K562 (cell line): ENCODE data around the gene ZNF493. TPM values are rescaled to one million over a fixed set of nuclear protein-coding genes. Genes with fewer than 3 reads are reported as not detected.

Experiments
- ATAC-seq: fragments of 200-7000 bp; cut with Tn5 transposase; 3 replicates; pipeline ENCODE4 v1.9.1; 2020; ENCODE audit warnings: moderate library complexity
- BruUV-seq: library from RNA; stranded (reverse); fragments of 400-500 nt; replicated peaks from 2 replicates; lab custom pipeline; 2021; lab: Mats Ljungman, UMichigan
- CTCF ChIA-PET: fragments of 300-600 bp; formaldehyde crosslinking; extraction: SDS; loops from one replicate; lab custom pipeline; 2021; ENCODE audit warnings: low intra/inter-chr PET ratio; lab: Yijun Ruan, JAX
- POLR2A ChIA-PET: fragments of 300-600, 350-650 bp; sonication (Branson Sonifier 250); formaldehyde crosslinking; extraction: SDS; loops from one replicate; lab custom pipeline; 2021; ENCODE audit warnings: antibody characterized with exemption, inconsistent platforms; lab: Yijun Ruan, JAX
- DNase-seq, 4 experiments: peaks; one replicate each; pipeline versions ENCODE4 v3.0.0 to v3.0.0-alpha.2; 2011 to 2018; ENCODE audit warnings: low spot score in 3 of 4, mixed read lengths in 3 of 4; ENCODE audit errors: extremely low read depth in 1 of 4
- FAIRE-seq: peaks from 2 replicates; lab custom pipeline; 2011; peaks lifted over from hg19 to GRCh38; lab: Jason Lieb, UNC
- H2AFZ ChIP-seq: 2 replicates; pipeline ENCODE4 v1.6.0; 2011; ENCODE audit warnings: low read depth, low read length, control low read depth, inconsistent platforms
- H3K27ac ChIP-seq: fragments of 200-600 bp; 3 replicates; pipeline ENCODE4 v1.8.0; 2011; ENCODE audit warnings: low read depth, mild to moderate bottlenecking, control low read depth, inconsistent platforms, low read length, moderate library complexity, mixed read lengths; ENCODE audit errors: extremely low read depth
- H3K27me3 ChIP-seq, 2 experiments: fragments of 300-600 bp in 1 of 2; 2 replicates in 1 of 2; 3 replicates in 1 of 2; pipeline versions ENCODE4 v1.6.0 to v1.8.0; 2011; ENCODE audit warnings: inconsistent platforms in 2 of 2, low read length in 2 of 2, mild to moderate bottlenecking in 1 of 2, mixed read lengths in 1 of 2, moderate library complexity in 1 of 2; ENCODE audit not compliant: control insufficient read depth in 2 of 2, insufficient read depth in 2 of 2
- H3K36me3 ChIP-seq: fragments of 300-600 bp; 3 replicates; pipeline ENCODE4 v1.8.0; 2011; ENCODE audit warnings: mild to moderate bottlenecking, low read length, inconsistent platforms; ENCODE audit not compliant: control insufficient read depth, insufficient read depth
- H3K4me1 ChIP-seq, 2 experiments: fragments of 200-600 bp in 1 of 2; replicated peaks in 1 of 2; 2 replicates in 1 of 2; 3 replicates in 1 of 2; pipeline versions ENCODE4 v1.5.1 to v1.8.0; 2011; ENCODE audit warnings: inconsistent platforms in 2 of 2, low read length in 2 of 2, mild to moderate bottlenecking in 1 of 2, mixed read lengths in 1 of 2, moderate library complexity in 1 of 2; ENCODE audit not compliant: control insufficient read depth in 2 of 2, insufficient read depth in 2 of 2
- H3K4me2 ChIP-seq: 2 replicates; pipeline ENCODE4 v1.6.1; 2011; ENCODE audit warnings: low read length, control low read depth, inconsistent platforms, mixed read lengths; ENCODE audit not compliant: insufficient read depth
- H3K4me3 ChIP-seq: fragments of 200-600 bp; sonication (generic), shearing (Covaris generic); 2 replicates; pipeline ENCODE4 v1.5.1; 2016; ENCODE audit warnings: control low read depth, inconsistent platforms
- H3K79me2 ChIP-seq: fragments of 200-600 bp; 3 replicates; pipeline ENCODE4 v1.8.0; 2011; ENCODE audit warnings: low read length, inconsistent platforms; ENCODE audit not compliant: control insufficient read depth, insufficient read depth
- H3K9ac ChIP-seq, 2 experiments: 2 replicates each; pipeline versions ENCODE4 v1.6.0 to v1.6.1; 2011; ENCODE audit warnings: low read depth in 2 of 2, low read length in 2 of 2, control low read depth in 1 of 2, inconsistent platforms in 1 of 2, mild to moderate bottlenecking in 1 of 2, mixed read lengths in 1 of 2; ENCODE audit not compliant: insufficient read depth in 1 of 2
- H3K9me1 ChIP-seq: one replicate; pipeline ENCODE4 v1.6.0; 2011; ENCODE audit warnings: inconsistent platforms, mild to moderate bottlenecking, low read length, moderate library complexity; ENCODE audit not compliant: control insufficient read depth, insufficient read depth
- H3K9me3 ChIP-seq: replicated peaks from 2 replicates; pipeline ENCODE4 v1.5.1; 2011; ENCODE audit warnings: low read depth, low read length, inconsistent platforms; ENCODE audit not compliant: control insufficient read depth, insufficient read depth
- H4K20me1 ChIP-seq: replicated peaks from 2 replicates; pipeline ENCODE4 v1.6.1; 2011; ENCODE audit warnings: low read length, inconsistent platforms, mixed read lengths; ENCODE audit not compliant: control insufficient read depth, insufficient read depth
- CEBPB ChIP-seq: fragments of 450-650 bp; IDR thresholded peaks from 2 replicates; pipeline ENCODE4 v1.6.1; 2016; ENCODE audit warnings: missing genetic modification characterization, missing compliant biosample characterization
- ESRRA ChIP-seq: fragments of 450-650 bp; IDR thresholded peaks from 2 replicates; pipeline ENCODE4 v1.6.1; 2014; ENCODE audit warnings: low read depth, mild to moderate bottlenecking, moderate library complexity, borderline replicate concordance
- GATA2 ChIP-seq: sonication (generic); formaldehyde crosslinking; IDR thresholded peaks from 2 replicates; pipeline ENCODE4 v1.4.0; 2020; ENCODE audit warnings: mild to moderate bottlenecking, missing genetic modification reagents
- POLR2AphosphoS2 ChIP-seq: IDR thresholded peaks from 2 replicates; pipeline ENCODE4 v1.6.1; 2012; ENCODE audit warnings: low read length, improper control_type of control experiment
- POLR2H ChIP-seq: IDR thresholded peaks from 2 replicates; pipeline ENCODE4 v1.6.1; 2016; ENCODE audit warnings: missing genetic modification characterization, low read depth, mild to moderate bottlenecking, control low read depth, missing compliant biosample characterization, moderate library complexity
- ZNF23 ChIP-seq: fragments of 250-450 bp; sonication (Bioruptor Pico); IDR thresholded peaks from 2 replicates; pipeline ENCODE4 v1.4.0; 2020; ENCODE audit warnings: mild to moderate bottlenecking
- ZNF668 ChIP-seq: fragments of 250-450 bp; sonication (Bioruptor Pico); IDR thresholded peaks from 2 replicates; pipeline ENCODE4 v1.8.0; 2022; ENCODE audit warnings: mild to moderate bottlenecking, inconsistent platforms
- ZNF75A ChIP-seq: fragments of 450-650 bp; formaldehyde crosslinking; IDR thresholded peaks from 2 replicates; pipeline ENCODE4 v1.4.0; 2020; ENCODE audit warnings: mild to moderate bottlenecking
- WGBS: fragments of 100-300 bp; shearing (Covaris generic); methylation state at CpG from one replicate; pipeline ENCODE4 v1.1.6; 2016; ENCODE audit warnings: low coverage, mixed read lengths; ENCODE audit not compliant: insufficient coverage; ENCODE audit errors: missing lambda C conversion rate; 5-methylcytosine and 5-hydroxymethylcytosine counted together
- in situ Hi-C: fragments of 300-500 bp; cut with MboI; formaldehyde crosslinking; loops from 4 replicates; pipeline ENCODE4 v1.15.0; 2018; ENCODE audit warnings: inconsistent platforms, mixed read lengths
- intact Hi-C: fragments of 100-400 bp; cut with micrococcal nuclease; formaldehyde crosslinking; loops from 2 replicates; pipeline ENCODE4 v1.14.2; 2022
- polyA plus RNA-seq, 8 experiments: library from polyadenylated mRNA; depleted of rRNA in 4 of 8; stranded (reverse) in 5 of 8; unstranded in 3 of 8; fragments of >200 nt; fragmentation: Nextera tagmentation in 2 of 8; fragmentation: Illumina TruSeq in 1 of 8; extraction: Ambion mirVana in 2 of 8; extraction: Trizol in 1 of 8; gene quantifications; 2 replicates each; pipeline versions ENCODE4 v1.2.1 to v1.2.3, GENCODE V29; 2011 to 2014; ENCODE audit warnings: inconsistent platforms in 1 of 8, missing spikeins in 1 of 8
- total RNA-seq, 7 experiments: library from RNA; depleted of rRNA in 6 of 7; stranded (reverse); fragments of >200 nt in 6 of 7; fragmentation: Illumina TruSeq in 2 of 7; extraction: Trizol in 2 of 7; gene quantifications; 2 replicates each; pipeline versions ENCODE4 v1.2.1 to v1.2.3, GENCODE V29; 2011 to 2021; ENCODE audit warnings: low replicate concordance in 1 of 7
- TF ChIP-seq, protein P1 (sequence below), 2 experiments: fragments of 450-650 bp in 1 of 2; sonication (generic) in 1 of 2; formaldehyde crosslinking; conservative IDR thresholded peaks; 2 replicates each; pipeline versions ENCODE4 v1.4.0 to v1.8.1; 2020 to 2022; ENCODE audit warnings: mild to moderate bottlenecking in 1 of 2, missing genetic modification reagents in 1 of 2
- TF ChIP-seq, protein P2 (sequence below): IDR thresholded peaks from 2 replicates; pipeline ENCODE4 v1.6.1; 2016; ENCODE audit warnings: missing genetic modification characterization, missing compliant biosample characterization
- TF ChIP-seq, protein P3 (sequence below): fragments of 250-450 bp; sonication (Bioruptor Pico); IDR thresholded peaks from 2 replicates; pipeline ENCODE4 v1.8.0; 2022; ENCODE audit warnings: inconsistent platforms

Gene ZNF493
- total and polyA plus RNA-seq, 9 of the 15 experiments (the other 6 are each of a cell fraction or from before 2014, with no cell fraction given): 5.0 to 18.6 (median 12.2) TPM

DNA sequence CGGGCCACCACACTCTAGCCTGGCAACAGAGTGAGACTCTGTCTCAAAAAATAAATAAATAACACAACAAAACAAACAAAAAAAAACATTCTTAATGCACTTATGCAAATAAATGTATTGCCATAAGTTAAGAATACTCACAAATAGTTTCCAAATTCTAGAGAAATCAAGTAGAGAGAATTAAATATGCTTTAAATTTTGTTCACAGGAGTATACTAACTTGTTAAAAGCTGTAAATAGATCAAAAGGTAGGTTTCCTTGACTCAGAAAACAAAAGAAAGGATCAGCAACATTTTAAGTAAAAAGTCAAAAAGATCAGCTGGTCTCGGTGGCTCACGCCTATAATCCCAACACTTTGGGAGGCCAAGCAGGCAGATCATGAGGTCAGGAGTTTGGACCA is 58.0 kb downstream of the ZNF493 start:
- TF ChIP-seq POLR2H (tag): no peak
- no peak for TF ChIP-seq ZNF75A (CRISPR knock-in tag)
- TF ChIP-seq ESRRA: no peak
- no peak for TF ChIP-seq ZNF668 (CRISPR knock-in tag)
- TF ChIP-seq GATA2 (CRISPR knock-in tag): no peak
- TF ChIP-seq POLR2AphosphoS2: no peak
- TF ChIP-seq, all 486 proteins: peak for 0
- no peaks in the 10 kb centered on the region for H4K20me1 ChIP-seq
- no peak overlapping the region for H3K27ac ChIP-seq
- no peak overlapping the region for H3K9ac ChIP-seq
- H3K4me2 ChIP-seq: no peak overlapping the region
- 69% methylated on average over 3 of the region's 3 CpGs for WGBS
- no peak overlapping the region for H3K4me3 ChIP-seq
- ATAC-seq (no peak), DNase-seq (no peak), FAIRE-seq (no peak)
- peaks cover 22% of the 10 kb centered on the region for H3K79me2 ChIP-seq
- peaks cover 7 to 10% of the 10 kb centered on the region in 2 experiments; a peak in 4 of 5 replicates for H3K4me1 ChIP-seq
- CTCF ChIA-PET: no interaction called here
- no TSS peak for BruUV-seq
- POLR2A ChIA-PET: no interaction called here
- no peaks in the 10 kb centered on the region for H3K9me1 ChIP-seq
- intact Hi-C loops: loop anchor here (5.0 kb wide), 1 partner anchor 157 kb away; no protein-coding TSS in a partner anchor
- in situ Hi-C loops: no loop called here
- peaks cover 25% of the 10 kb centered on the region; the same call in 2 of the 3 replicates for H3K36me3 ChIP-seq
- H2AFZ ChIP-seq: no peak overlapping the region
- no peaks in the 10 kb centered on the region for H3K27me3 ChIP-seq
- H3K9me3 ChIP-seq: peaks cover 17% of the 10 kb centered on the region

DNA sequence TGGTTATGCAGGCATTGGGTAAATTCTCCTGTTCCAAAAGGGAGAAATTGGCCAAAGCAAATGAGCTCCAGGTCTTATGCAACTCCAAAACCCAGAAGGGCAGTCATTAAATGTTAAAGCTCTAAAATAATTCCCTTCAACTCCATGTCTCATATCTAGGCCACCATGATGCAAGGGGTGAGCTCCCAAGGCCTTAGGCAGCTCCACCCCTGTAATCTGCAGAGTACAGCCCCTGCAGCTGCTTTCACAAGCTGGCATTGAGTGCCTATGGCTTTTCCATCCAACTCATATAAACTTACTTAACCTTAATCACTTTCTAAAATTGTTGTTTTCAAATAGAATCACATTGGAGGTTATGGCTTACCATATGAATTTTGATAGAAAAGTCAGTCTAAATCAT is 63.8 kb downstream of the ZNF493 start:
- DNase-seq: peak in 1 of 4 experiments; percentile 54
- POLR2A ChIA-PET: interaction anchor here (0.6 to 1.0 kb wide), 2 partner anchors 262 to 447 kb away, joined by 3 read pairs; no protein-coding TSS in a partner anchor
- peak; percentile 65 for FAIRE-seq
- TF ChIP-seq, protein P1, sequence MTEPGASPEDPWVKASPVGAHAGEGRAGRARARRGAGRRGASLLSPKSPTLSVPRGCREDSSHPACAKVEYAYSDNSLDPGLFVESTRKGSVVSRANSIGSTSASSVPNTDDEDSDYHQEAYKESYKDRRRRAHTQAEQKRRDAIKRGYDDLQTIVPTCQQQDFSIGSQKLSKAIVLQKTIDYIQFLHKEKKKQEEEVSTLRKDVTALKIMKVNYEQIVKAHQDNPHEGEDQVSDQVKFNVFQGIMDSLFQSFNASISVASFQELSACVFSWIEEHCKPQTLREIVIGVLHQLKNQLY (CRISPR knock-in tag; conservative IDR thresholded peaks at IDR 0.05): no peak
- TF ChIP-seq CEBPB (tag) (peak; percentile 45), ZNF23 (CRISPR knock-in tag) (no peak)
- TF ChIP-seq, protein P2, sequence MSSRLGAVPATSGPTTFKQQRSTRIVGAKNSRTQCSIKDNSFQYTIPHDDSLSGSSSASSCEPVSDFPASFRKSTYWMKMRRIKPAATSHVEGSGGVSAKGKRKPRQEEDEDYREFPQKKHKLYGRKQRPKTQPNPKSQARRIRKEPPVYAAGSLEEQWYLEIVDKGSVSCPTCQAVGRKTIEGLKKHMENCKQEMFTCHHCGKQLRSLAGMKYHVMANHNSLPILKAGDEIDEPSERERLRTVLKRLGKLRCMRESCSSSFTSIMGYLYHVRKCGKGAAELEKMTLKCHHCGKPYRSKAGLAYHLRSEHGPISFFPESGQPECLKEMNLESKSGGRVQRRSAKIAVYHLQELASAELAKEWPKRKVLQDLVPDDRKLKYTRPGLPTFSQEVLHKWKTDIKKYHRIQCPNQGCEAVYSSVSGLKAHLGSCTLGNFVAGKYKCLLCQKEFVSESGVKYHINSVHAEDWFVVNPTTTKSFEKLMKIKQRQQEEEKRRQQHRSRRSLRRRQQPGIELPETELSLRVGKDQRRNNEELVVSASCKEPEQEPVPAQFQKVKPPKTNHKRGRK (tag): no peak
- TF ChIP-seq, protein P3, sequence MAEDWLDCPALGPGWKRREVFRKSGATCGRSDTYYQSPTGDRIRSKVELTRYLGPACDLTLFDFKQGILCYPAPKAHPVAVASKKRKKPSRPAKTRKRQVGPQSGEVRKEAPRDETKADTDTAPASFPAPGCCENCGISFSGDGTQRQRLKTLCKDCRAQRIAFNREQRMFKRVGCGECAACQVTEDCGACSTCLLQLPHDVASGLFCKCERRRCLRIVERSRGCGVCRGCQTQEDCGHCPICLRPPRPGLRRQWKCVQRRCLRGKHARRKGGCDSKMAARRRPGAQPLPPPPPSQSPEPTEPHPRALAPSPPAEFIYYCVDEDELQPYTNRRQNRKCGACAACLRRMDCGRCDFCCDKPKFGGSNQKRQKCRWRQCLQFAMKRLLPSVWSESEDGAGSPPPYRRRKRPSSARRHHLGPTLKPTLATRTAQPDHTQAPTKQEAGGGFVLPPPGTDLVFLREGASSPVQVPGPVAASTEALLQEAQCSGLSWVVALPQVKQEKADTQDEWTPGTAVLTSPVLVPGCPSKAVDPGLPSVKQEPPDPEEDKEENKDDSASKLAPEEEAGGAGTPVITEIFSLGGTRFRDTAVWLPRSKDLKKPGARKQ (CRISPR knock-in tag): no peak

More for the DNA sequence above, 63.8 kb downstream of the ZNF493 start:
- intact Hi-C loops: loop anchor here (5.0 kb wide), 1 partner anchor 142 kb away; no protein-coding TSS in a partner anchor
- BruUV-seq: TSS peak; percentile 19
- CTCF ChIA-PET: no interaction called here
- peak; percentile 37 for ATAC-seq
- no peak overlapping the region for H3K4me3 ChIP-seq
- H3K27me3 ChIP-seq: no peaks in the 10 kb centered on the region
- H3K4me2 ChIP-seq: peak overlapping the region; percentile 35
- in situ Hi-C loops: no loop called here
- H3K9me1 ChIP-seq: no peaks in the 10 kb centered on the region
- peaks cover 7 to 10% of the 10 kb centered on the region in 2 experiments; a peak in 4 of 5 replicates for H3K4me1 ChIP-seq
- H3K9ac ChIP-seq: peak overlapping the region in 1 of 2 experiments; percentile 33; a peak in 2 of 4 replicates
- no peak overlapping the region for H2AFZ ChIP-seq
- H3K36me3 ChIP-seq: peaks cover 9% of the 10 kb centered on the region; the same call in 1 of the 3 replicates
- H4K20me1 ChIP-seq: no peaks in the 10 kb centered on the region
- peaks cover 13% of the 10 kb centered on the region for H3K9me3 ChIP-seq
- peaks cover 59% of the 10 kb centered on the region for H3K79me2 ChIP-seq
- H3K27ac ChIP-seq: peak overlapping the region; percentile 49
